CD4-positive, alpha-beta T cell (primary cell): Measurements from ENCODE around the gene HS3ST2. TPM values are rescaled to one million over a fixed set of nuclear protein-coding genes. Genes with fewer than 3 reads are reported as not detected.

ENCODE experiments used
- ATAC-seq: fragments of 200-7000 bp; cut with Tn5 transposase; one replicate; pipeline ENCODE4 v1.10.0; 2022; ENCODE audit warnings: mild to moderate bottlenecking; ENCODE audit not compliant: poor library complexity
- CTCF ChIA-PET: fragments of 350-600 bp; sonication (Branson Sonifier 250); formaldehyde crosslinking; loops from one replicate; lab custom pipeline; 2021; ENCODE audit warnings: antibody characterized with exemption, inconsistent platforms; lab: Charles Lee
- POLR2A ChIA-PET: fragments of 350-600 bp; sonication (Branson Sonifier 250); formaldehyde crosslinking; loops from one replicate; lab custom pipeline; 2021; ENCODE audit warnings: antibody characterized with exemption, inconsistent platforms; lab: Charles Lee
- DNase-seq, 14 experiments: peaks; one replicate each; pipeline ENCODE4 v3.0.0-alpha.2; 2013 to 2020; ENCODE audit warnings: mixed read lengths in 2 of 14
- H3K27ac ChIP-seq, 2 donors: one replicate each; pipeline versions ENCODE4 v1.5.1 to v1.7.0; 2013; ENCODE audit warnings: low read length in 2 of 2, low read depth in 1 of 2, mild to moderate bottlenecking in 1 of 2
- H3K27me3 ChIP-seq, 2 experiments: 1 replicate in 1 of 2; 2 replicates in 1 of 2; pipeline versions ENCODE4 v1.6.1 to v1.7.0; 2013; ENCODE audit warnings: low read length in 2 of 2, control low read depth in 1 of 2, mild to moderate bottlenecking in 1 of 2, moderate library complexity in 1 of 2; ENCODE audit not compliant: insufficient read depth in 2 of 2, control insufficient read depth in 1 of 2
- H3K36me3 ChIP-seq: one replicate; pipeline ENCODE4 v1.6.1; 2013; ENCODE audit warnings: low read length, control low read depth; ENCODE audit not compliant: insufficient read depth
- H3K4me1 ChIP-seq: one replicate; pipeline ENCODE4 v1.6.1; 2013; ENCODE audit warnings: low read length, control low read depth; ENCODE audit not compliant: insufficient read depth
- H3K4me3 ChIP-seq: one replicate; pipeline ENCODE4 v1.5.1; 2013; ENCODE audit warnings: mild to moderate bottlenecking, low read length, moderate library complexity
- H3K9me3 ChIP-seq, 2 experiments: 1 replicate in 1 of 2; 2 replicates in 1 of 2; pipeline versions ENCODE4 v1.6.1 to v1.7.0; 2013; ENCODE audit warnings: low read length in 2 of 2, mild to moderate bottlenecking in 2 of 2, control low read depth in 1 of 2, moderate library complexity in 1 of 2; ENCODE audit not compliant: control insufficient read depth in 1 of 2, insufficient read depth in 1 of 2
- H3K27ac Mint-ChIP-seq: one replicate; pipeline ENCODE4 v1.8.0; 2020; ENCODE audit warnings: mixed read lengths
- H3K27me3 Mint-ChIP-seq: one replicate; pipeline ENCODE4 v1.8.0; 2021; ENCODE audit warnings: mixed read lengths
- H3K36me3 Mint-ChIP-seq: one replicate; pipeline ENCODE4 v1.8.0; 2021; ENCODE audit warnings: low read depth, mixed read lengths
- H3K4me1 Mint-ChIP-seq: one replicate; pipeline ENCODE4 v1.8.0; 2021; ENCODE audit warnings: low read depth, mixed read lengths
- H3K4me3 Mint-ChIP-seq: one replicate; pipeline ENCODE4 v1.8.0; 2020; ENCODE audit warnings: mild to moderate bottlenecking, mixed read lengths
- H3K9me3 Mint-ChIP-seq: one replicate; pipeline ENCODE4 v1.8.0; 2020; ENCODE audit warnings: mixed read lengths
- intact Hi-C, 2 experiments: fragments of 100-400 bp; cut with DNase I in 1 of 2; cut with micrococcal nuclease in 1 of 2; formaldehyde crosslinking; loops; one replicate each; pipeline versions ENCODE4 v1.15.1 to v1.9.0; 2023 to 2025; cut with DNase I, micrococcal nuclease
- total RNA-seq, 174 experiments: library from RNA in 2 of 174; stranded (reverse) in 2 of 174; gene quantifications; one replicate each; pipeline ENCODE4 v1.2.3 and lab custom pipeline; 2021 to 2026
- TF ChIP-seq, protein P1 (sequence below): fragments of 200-600 bp; IDR thresholded peaks from one replicate; pipeline ENCODE4 v1.8.0; 2022; ENCODE audit warnings: antibody characterized with exemption, mild to moderate bottlenecking

Gene HS3ST2
- total RNA-seq, 2 experiments from 2014 or later, result not detected

DNA sequence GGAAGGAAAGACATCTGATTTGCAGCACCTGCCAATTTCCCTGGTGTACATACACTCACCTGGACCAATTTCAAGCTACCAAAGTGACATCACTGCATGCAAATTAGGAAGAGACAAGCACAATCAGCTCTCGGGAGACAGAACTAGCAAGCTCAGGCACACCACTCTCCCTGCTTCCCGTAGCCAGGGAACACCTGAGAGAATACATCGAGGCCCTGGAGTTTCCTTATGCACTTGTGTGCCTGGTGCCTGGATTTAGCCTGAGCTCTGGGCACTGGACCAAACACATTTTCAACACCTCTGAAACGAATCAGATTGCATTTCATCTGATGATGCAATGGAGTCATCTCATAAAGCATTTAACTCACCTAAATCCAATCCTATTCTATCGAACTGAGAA lies 110.5 kb downstream of the HS3ST2 start:
- Mint-ChIP-seq H3K27ac (no peak overlapping the region), H3K4me3 (no peak overlapping the region), H3K4me1 (no peaks in the 10 kb centered on the region), H3K27me3 (peaks cover 45% of the 10 kb centered on the region), H3K9me3 (no peaks in the 10 kb centered on the region), H3K36me3 (no peaks in the 10 kb centered on the region)
- intact Hi-C loops, result no loop called here
- ATAC-seq, result no peak
- POLR2A ChIA-PET, result no interaction called here
- H3K27ac ChIP-seq, result no peak overlapping the region
- H3K9me3 ChIP-seq, result no peaks in the 10 kb centered on the region
- no peaks in the 10 kb centered on the region for H3K36me3 ChIP-seq
- H3K4me1 ChIP-seq, result no peaks in the 10 kb centered on the region
- CTCF ChIA-PET, result no interaction called here
- H3K27me3 ChIP-seq, result peaks cover 4% of the 10 kb centered on the region in 2 experiments
- TF ChIP-seq, protein P1, sequence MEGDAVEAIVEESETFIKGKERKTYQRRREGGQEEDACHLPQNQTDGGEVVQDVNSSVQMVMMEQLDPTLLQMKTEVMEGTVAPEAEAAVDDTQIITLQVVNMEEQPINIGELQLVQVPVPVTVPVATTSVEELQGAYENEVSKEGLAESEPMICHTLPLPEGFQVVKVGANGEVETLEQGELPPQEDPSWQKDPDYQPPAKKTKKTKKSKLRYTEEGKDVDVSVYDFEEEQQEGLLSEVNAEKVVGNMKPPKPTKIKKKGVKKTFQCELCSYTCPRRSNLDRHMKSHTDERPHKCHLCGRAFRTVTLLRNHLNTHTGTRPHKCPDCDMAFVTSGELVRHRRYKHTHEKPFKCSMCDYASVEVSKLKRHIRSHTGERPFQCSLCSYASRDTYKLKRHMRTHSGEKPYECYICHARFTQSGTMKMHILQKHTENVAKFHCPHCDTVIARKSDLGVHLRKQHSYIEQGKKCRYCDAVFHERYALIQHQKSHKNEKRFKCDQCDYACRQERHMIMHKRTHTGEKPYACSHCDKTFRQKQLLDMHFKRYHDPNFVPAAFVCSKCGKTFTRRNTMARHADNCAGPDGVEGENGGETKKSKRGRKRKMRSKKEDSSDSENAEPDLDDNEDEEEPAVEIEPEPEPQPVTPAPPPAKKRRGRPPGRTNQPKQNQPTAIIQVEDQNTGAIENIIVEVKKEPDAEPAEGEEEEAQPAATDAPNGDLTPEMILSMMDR, result no peak
- no peak overlapping the region for H3K4me3 ChIP-seq
- no peak for DNase-seq

- ATAC-seq (no peak), DNase-seq (no peak)
- Mint-ChIP-seq H3K4me3 (no peak overlapping the region), H3K9me3 (no peaks in the 10 kb centered on the region), H3K36me3 (no peaks in the 10 kb centered on the region), H3K27ac (no peak overlapping the region), H3K4me1 (no peaks in the 10 kb centered on the region), H3K27me3 (peaks cover 47% of the 10 kb centered on the region)
- Histone ChIP-seq H3K4me3 (no peak overlapping the region), H3K27me3 (peaks cover 4% of the 10 kb centered on the region in 2 experiments), H3K4me1 (no peaks in the 10 kb centered on the region), H3K9me3 (no peaks in the 10 kb centered on the region), H3K36me3 (no peaks in the 10 kb centered on the region), H3K27ac (no peak overlapping the region)
- intact Hi-C loops, result no loop called here
- TF ChIP-seq, protein P1, result no peak
- CTCF ChIA-PET, result no interaction called here
- POLR2A ChIA-PET, result no interaction called here
Measured at GRCh38 chr16:22926105-22926751, 112.3 kb downstream of the HS3ST2 start.

GRCh38 chr16:22927306-22927705 lies 113.3 kb downstream of the HS3ST2 start:
- H3K27me3 Mint-ChIP-seq, result peaks cover 57% of the 10 kb centered on the region
- no peak for DNase-seq
- POLR2A ChIA-PET, result no interaction called here
- H3K27ac Mint-ChIP-seq, result no peak overlapping the region
- no peaks in the 10 kb centered on the region for H3K9me3 Mint-ChIP-seq
- no peaks in the 10 kb centered on the region for H3K9me3 ChIP-seq
- TF ChIP-seq, protein P1, result no peak
- H3K36me3 Mint-ChIP-seq, result no peaks in the 10 kb centered on the region
- no peaks in the 10 kb centered on the region for H3K4me1 Mint-ChIP-seq
- H3K36me3 ChIP-seq, result no peaks in the 10 kb centered on the region
- H3K4me1 ChIP-seq, result no peaks in the 10 kb centered on the region
- H3K4me3 Mint-ChIP-seq, result no peak overlapping the region
- intact Hi-C loops, result no loop called here
- peaks cover 4 to 13% of the 10 kb centered on the region in 2 experiments for H3K27me3 ChIP-seq
- no peak for ATAC-seq
- H3K4me3 ChIP-seq, result no peak overlapping the region
- CTCF ChIA-PET, result no interaction called here
- H3K27ac ChIP-seq, result no peak overlapping the region
